Occipital lobe (tissue), 2 donors: ENCODE data around the gene TGM4. TPM values are rescaled to one million over a fixed set of nuclear protein-coding genes. Genes with fewer than 3 reads are reported as not detected.
"Not testable (repeated sequence)": the region's sequence is repeated elsewhere in the genome, so short reads cannot be mapped to it uniquely, and the experiment has no call there.

ENCODE experiments used
- DNase-seq: peaks from one replicate; lab custom pipeline; 2025; lab: John Stamatoyannopoulos, UW
- total RNA-seq: library from RNA; depleted of rRNA; stranded (reverse); fragments of >200 nt; gene quantifications from one replicate; pipeline ENCODE4 v1.2.3, GENCODE V29; 2014

The TGM4 gene
- not detected for total RNA-seq

- DNase-seq: no peak
Observed at GRCh38 chr3:44874308-44874707, at the start of gene TGM4. TSS of gene TGM4 (plus strand) at chr3:44874608. CDS start at chr3:44874679, 71 bp downstream.

- no peak for DNase-seq
Observed at GRCh38 chr3:44825264-44825925, 49.0 kb upstream of the TGM4 start.

DNA sequence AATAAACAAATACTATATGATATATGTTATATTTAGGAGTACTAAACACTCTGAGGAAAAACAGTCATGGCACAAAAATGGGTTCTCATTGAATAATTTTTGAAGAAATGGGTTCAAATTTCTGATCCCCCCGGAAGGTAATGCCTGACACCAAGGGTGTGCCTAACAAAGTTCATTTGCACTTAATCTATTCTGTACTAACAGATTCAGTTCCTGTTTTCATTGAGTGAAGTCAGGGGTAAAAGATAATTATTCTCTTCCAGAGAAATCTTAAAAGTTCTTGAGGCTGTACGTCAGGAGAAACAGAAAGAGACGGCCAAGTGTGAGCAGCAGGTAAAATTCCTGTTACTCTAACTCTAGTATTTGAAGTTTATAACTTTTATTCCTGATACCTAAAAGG, 47.2 kb upstream of the TGM4 start:
- DNase-seq: no peak

- no peak for DNase-seq
Observed at GRCh38 chr3:44831232-44831631, 43.2 kb upstream of the TGM4 start.

DNA sequence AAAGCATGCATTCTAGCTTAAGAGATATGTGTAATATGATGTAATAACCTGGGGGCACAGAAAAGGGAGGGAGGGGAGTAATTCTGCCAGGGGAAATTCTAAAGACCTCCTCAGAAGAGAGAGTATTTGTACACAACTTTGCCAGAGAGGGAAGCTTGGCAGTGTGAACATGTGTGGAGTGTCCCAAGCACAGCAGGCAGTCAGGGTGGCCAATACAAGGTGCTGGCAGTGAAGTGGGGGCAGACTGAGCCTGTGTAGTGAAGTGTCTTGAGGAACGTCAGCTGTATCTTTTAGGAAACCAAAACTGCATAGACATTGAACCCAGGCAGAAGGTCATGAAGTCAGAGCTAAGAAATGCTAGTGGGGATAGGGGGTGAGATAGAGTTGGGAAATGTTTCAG, 42.4 kb upstream of the TGM4 start:
- DNase-seq: no peak

- no peak for DNase-seq
Observed at GRCh38 chr3:44832965-44833364, 41.4 kb upstream of the TGM4 start.

- DNase-seq: no peak
Observed at GRCh38 chr3:44833394-44833793, 41.0 kb upstream of the TGM4 start.

DNA sequence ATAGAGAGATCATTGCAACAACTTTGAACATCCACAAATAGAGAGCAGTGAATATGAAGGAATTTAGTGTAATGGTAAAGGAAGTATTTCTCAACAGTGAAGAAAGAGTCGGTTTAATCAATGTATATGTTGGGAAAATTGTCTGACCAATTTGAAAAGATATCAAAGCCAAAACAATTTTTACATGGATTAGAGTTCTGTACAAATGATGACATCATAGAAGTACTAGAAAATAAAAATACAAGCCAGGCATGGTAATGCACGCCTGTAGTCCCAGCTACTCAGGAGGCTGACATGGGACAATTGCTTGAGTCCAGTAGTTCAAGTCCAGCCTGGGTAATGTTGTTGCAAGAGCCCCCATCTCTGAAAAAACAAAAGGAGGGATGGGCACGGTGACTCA, 38.7 kb upstream of the TGM4 start:
- DNase-seq: no peak

- no peak for DNase-seq
Observed at GRCh38 chr3:44842376-44842775, 32.0 kb upstream of the TGM4 start.

GRCh38 chr3:44845528-44846520, 28.6 kb upstream of the TGM4 start:
- no peak for DNase-seq

DNA sequence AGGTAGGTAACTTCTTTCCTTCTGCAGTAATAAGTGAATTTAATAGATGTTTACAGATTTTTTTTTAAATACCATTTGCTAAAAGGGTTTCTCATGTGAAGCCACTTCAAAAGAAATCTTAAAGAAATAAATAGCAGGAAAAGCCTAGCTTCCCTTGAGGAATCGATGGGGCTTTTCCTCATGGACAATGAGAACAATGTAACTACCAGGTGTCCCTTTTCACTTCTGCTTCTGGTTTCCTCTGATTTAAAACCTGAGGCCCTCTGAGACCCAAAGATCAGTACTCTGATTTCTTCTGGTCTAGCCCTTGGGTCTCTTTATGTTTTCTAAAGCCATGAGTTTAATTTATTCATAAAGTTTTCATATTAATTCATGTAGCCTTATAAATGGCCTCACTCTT, 25.8 kb upstream of the TGM4 start:
- no peak for DNase-seq

GRCh38 chr3:44856663-44857062, 17.7 kb upstream of the TGM4 start:
- not testable (repeated sequence) for DNase-seq

DNA sequence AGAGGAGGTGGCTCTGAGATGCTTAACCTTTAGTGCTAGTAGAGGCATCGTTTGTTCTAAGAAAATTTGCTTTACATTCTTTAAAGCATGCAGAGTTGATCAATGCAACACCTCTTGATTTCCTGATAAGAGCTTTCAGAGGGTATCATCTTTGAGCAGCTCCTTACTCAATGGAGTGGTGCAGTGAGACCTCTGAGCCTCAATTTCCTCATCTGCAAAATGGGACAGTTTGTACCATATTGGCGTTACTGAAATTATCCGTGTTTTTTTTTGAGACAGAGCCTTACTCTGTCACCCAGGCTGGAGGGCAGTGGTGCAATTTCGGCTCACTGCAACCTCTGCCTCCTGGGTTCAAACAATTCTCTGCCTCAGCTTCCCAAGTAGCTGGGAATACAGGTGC, 14.3 kb upstream of the TGM4 start:
- DNase-seq: no peak

DNA sequence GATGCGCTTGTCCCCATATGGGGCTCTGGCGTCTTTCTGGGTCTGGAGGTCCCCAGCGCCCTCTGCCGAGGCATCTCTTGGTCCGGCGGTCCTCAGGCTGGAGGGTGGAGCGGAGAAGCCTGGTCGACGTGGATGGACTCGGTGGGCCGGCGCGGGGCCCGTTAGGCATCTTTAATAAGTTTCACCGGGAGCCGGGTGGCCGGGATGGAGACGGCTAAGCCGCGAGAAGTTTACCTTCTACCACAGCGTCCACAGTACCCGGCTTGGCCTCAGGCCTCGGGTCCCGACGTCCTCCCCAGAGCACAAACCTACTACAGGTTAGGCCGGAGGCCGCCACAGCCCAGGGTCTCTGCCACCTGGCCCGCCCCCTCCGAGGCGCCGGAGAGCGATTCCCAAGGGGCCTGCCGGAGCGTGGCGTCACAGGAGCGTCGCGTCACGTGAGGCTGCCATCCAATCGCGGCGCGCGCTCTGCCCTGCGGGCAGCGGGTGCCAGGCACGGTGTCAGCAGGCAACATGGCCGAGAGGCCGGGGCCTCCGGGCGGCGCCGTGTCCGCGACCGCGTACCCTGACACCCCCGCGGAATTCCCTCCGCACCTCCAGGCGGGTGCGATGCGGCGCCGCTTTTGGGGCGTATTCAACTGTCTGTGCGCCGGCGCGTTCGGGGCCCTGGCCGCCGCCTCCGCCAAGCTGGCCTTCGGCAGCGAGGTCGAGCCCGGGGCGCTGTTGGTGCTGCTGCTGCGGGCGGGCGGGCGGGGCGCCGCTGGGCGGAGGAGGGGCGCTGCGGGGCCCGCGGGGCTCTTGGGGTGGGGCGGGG, 12.8 kb upstream of the TGM4 start, which contains the start of gene TMEM42:
TSS of gene TMEM42 (plus strand) at position 501 of the 814 bp plus-strand sequence. CDS start at position 514, 13 bp downstream.
- DNase-seq: peak; percentile 83

DNA sequence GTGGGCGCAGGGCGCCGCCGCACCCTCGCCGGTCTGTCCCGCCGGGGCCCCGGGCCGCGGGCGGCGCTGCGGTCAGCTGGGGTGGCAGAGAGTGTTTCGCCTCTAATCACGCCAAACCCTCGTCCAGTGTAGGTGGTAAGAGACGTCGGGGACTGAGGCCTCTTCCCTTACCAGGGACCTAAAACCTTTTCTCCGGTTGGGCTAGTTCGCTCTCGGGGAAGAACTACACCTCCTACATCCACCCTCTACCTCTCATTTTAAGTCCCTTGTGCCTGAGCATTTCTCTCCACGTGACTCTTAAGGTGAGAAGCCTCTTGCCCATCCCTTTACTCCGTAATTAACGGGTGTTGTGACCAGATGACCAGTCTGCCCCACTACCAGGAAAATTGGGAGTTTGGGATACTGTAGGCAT, 12.2 kb upstream of the TGM4 start:
- no peak for DNase-seq

GRCh38 chr3:44865272-44866035, 9.0 kb upstream of the TGM4 start:
- DNase-seq: no peak

GRCh38 chr3:44867421-44868111, 6.8 kb upstream of the TGM4 start:
- DNase-seq: no peak

DNA sequence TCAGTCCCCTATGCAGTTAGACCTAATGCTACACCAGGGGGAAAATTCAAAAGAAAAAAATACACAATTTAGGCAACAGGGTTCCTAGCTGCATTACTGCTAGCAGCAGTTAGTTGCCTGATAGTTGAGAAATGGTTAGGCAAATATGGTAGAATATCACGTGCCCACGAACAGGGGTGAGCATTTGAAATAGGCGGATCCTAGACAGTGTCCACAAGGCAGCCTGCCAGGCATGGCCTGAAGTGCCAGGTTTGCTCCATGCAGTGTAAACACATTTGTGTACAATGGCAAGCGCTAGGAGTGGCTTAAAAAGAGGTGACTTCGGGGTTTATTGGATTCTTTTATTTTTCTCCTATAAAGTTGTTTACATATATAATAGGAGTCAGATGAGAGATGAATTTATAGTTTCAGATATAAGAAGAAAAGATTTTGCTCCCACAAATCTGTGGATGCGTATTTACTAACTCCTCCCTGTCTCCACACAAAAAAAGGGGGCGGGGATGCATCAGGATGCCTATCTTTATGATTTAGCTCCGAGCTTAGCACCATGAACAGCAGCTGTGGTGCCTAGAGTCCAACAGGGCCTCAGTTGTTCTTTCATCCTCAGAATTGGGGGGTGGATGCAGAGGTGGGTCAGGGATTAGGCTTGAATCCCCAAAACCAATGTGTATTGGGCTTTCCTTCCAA, 3.9 kb upstream of the TGM4 start:
- DNase-seq: no peak

GRCh38 chr3:44875596-44875995, 1.2 kb downstream of the TGM4 start:
- no peak for DNase-seq

- DNase-seq: no peak
Observed at GRCh38 chr3:44877333-44877732, 2.9 kb downstream of the TGM4 start.
